NCI-H2107 treated with DMSO at 0.1 percent for 48 hours (cell line): Measurements from ENCODE around the gene OLA1.

ENCODE experiments used
- DNase-seq: peaks from one replicate; lab custom pipeline; 2025; ENCODE audit not compliant: unreplicated experiment; lab: John Stamatoyannopoulos, UW

OLA1 gene

DNA sequence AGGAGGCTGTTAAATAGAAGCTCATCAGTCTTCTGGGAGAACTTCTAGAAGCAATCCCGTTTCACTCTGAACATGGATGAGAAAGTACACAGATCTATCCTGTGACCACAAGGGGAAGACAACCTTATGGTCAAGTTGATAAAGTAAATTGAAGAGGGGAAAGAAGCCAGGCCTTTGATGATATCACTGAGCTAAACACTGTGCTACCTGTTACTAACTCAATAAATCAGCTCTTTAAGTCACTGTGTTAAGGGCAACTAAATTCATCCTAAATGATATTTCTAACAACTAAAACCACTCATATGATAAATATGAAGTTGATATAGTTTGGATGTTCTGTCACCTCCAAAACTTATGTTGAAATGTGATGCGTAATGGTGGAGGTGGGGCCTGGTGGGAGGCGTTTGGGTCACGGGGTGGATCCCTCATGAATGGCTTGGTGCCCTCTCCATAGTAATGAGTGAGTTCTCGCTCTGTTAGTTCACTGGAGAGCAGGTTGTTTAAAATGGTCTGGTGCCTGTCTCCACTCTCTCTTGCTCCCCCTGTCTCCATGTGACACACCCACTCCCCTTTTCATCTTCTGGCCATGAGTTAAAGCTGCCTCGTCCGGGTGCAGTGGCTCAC is 23.6 kb downstream of the OLA1 start:
- no peak for DNase-seq

DNA sequence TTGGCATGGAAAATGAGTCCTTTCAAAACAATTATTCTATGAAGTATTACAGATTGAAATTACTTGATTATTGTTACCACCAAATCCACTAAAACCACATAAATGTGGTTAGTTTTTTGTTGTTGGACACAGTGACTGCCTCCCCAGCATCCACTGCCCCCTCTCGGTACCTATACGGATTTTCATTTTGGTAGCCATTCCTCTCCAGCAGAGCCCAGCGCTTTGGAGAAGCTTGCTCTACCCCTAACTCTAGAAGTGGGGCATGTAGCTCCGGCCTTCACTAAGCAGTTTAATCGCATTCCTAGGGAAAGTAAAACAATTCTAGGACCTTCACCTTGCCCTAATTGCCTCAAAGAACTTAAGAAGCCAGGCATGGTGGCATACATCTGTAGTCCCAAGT is 24.2 kb downstream of the OLA1 start:
- DNase-seq = no peak

DNA sequence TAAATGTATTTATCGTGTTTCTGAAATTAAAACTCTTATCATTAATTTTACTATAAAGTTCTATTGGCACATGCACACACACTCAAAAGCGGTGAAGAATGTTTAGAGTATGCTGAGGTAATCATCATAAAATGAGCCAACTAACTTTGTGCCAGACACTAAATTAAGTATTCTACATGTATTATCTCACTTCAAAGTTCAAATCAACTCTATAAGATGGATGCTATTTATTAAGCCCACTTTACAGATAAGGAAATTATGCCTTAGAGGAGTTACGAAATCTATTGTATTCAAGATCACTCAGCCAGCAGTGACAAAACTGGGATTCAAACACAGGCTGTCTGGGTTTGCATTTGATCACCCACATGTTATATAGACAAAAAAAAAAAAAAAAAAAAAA is 24.9 kb downstream of the OLA1 start:
- DNase-seq = no peak

- DNase-seq = no peak
Observed at GRCh38 chr2:174222154-174222553, 26.2 kb downstream of the OLA1 start.

GRCh38 chr2:174219321-174219720 is 29.0 kb downstream of the OLA1 start:
- DNase-seq = no peak

DNA sequence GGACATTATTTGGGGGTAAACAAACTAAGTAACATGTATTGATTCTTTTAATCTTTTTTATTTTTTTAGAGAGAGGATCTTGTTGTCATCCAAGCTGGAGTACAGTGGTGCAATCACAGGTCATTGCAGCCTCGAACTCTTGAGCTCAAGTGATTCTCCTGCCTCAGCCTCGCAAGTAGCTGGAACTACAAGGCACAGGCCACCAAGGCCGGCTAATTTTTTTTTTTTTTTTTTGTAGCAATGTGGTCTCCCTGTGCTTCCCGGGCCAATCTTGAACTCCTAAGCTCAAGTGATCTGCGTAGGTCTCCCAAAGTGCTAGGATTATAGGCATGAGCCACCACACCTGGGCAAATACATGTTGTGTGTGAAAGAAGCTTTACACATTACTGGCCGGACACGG is 29.6 kb downstream of the OLA1 start:
- DNase-seq = no peak

GRCh38 chr2:174217869-174218268 is 30.5 kb downstream of the OLA1 start:
- no peak for DNase-seq

DNA sequence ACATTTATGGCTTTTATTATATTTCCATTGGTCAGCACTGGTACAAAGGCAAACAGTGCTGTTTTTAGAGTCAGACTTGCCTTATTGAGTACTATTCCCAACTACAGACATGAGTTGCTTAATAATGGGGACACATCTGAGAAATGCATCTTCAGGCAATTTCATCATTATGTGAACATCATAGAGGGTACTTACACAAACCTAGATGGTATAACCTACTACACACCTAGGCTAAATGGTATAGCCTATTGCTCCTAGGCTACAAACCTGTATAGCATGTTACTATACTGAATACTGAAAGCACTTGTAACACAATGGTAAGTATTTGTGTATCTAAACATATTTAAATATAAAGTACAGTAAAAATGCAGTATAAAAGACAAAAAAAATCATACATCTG is 36.4 kb downstream of the OLA1 start:
- DNase-seq = no peak

GRCh38 chr2:174210862-174211261 is 37.5 kb downstream of the OLA1 start:
- no peak for DNase-seq

DNA sequence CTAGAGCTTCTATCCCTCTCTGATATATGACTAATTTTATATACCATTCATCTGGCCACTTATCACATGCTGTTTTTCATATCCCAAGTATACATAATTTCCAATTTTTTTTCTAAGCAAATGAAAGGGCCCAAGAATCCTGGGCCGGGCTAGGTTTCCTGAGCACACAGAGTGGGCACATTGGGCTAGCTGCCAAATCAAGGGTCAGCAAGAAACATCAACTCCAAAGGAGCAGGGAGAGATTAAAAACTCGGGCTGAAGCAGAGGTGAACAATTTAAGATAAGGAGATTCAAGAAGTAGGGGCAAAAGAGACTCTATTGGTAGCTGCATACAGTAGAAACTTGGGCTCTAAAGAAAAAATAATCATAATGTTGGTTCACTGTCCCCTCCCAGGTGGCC is 39.0 kb downstream of the OLA1 start:
- DNase-seq = no peak

GRCh38 chr2:174208026-174208425 is 40.3 kb downstream of the OLA1 start:
- DNase-seq = no peak

GRCh38 chr2:174205562-174205961 is 42.8 kb downstream of the OLA1 start:
- DNase-seq = no peak

DNA sequence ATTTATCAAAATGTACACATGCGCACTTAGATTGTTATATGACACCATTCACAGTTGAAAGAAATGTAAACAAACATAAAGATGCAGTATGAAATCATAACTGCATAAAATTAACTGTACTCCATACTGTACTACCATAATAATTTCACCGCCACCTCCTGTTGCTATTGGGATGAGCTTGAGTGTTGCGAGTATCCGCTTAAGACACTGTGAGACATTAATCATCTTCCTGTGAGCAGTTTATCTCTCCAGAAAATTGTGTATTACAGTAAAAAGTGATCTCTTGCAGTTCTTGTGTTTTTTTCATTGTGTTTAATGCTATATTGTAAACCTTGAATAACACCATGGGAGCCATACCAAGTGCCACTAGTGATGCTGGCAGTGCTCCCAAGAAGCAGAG is 46.1 kb downstream of the OLA1 start:
- DNase-seq = no peak

GRCh38 chr2:174198846-174199564 is 49.3 kb downstream of the OLA1 start:
- no peak for DNase-seq

GRCh38 chr2:174195253-174195652 is 53.1 kb downstream of the OLA1 start:
- DNase-seq = no peak

GRCh38 chr2:174193737-174194136 is 54.6 kb downstream of the OLA1 start:
- DNase-seq = no peak

DNA sequence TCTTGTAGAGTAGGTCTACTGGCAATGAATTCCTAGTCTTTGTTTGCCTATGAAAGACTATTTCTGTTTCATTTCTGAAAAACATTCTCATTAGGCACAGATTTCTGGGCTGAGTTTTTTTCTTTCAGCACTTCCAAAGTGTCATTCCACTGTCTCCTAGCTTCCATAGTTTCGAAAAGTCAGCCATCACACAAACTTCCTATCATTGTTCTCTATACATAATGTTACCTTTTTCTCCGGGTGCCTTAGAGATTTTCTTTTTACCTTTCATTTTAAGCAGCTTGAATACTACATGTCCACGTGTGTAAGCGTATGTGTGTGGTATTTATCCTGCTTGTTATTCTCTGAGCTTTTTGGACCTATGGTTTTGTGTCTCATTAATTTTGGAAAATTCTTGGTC is 55.7 kb downstream of the OLA1 start:
- no peak for DNase-seq

GRCh38 chr2:174191342-174192074 is 56.8 kb downstream of the OLA1 start:
- DNase-seq = no peak

DNA sequence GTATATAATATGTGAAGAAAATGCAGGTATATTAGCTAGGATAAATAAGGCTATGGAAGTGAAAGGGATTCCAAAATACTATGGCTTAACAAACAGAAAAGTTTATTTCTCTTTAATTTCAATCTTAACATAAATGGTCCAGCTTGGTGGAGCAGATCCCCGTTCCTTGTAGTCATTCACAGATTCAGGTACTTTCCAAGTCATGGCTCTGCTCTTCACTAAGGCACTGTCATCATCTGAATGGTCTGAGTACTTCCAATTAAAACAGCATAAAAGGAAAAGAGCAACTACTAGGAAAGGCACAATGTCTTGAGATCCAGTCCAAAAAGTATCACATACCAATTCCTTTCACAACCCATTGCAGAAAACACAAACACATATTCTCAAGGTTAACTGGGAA is 63.4 kb downstream of the OLA1 start:
- DNase-seq = no peak

DNA sequence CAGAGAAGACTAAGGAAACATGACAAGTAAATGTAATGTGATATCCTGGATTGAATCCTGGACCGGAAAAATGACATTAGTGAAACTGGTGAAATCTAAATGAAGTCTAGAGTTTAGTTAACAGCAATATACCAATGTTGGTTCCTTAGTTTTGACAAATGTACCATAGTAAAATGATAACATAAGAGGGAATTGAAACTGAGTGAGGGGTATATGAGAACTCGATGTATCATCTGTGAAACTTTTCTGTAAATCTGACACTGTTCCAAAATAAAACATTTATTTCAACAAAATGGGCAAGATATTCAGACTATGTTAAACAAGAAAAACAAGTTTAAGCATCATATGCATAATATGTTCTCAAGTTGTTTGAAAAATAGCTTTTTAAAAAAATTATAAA is 63.8 kb downstream of the OLA1 start:
- no peak for DNase-seq

- no peak for DNase-seq
Observed at GRCh38 chr2:174183076-174183475, 65.3 kb downstream of the OLA1 start.

DNA sequence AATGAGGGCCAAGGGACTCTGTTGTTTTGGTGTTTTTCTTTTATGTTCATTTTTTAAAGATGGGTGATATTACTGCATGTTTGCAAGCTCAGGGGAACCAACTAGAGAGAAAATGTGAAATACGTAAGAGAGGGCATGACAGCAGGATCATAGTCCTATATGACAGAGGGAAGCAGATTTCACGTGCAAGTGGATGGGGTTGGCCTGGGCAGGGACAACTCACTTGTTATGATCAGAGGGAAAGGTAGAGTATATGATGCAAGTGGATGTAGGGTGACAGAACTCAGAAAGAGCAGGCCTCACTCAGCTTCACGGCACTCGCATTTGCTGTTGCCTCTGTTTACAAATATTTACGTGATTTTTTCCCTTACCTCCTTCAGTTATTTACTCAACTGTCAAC is 67.0 kb downstream of the OLA1 start:
- no peak for DNase-seq
